GM18870 (cell line): ENCODE measurements around the gene METTL13.

Source experiments
- ATAC-seq: cut with Tn5 transposase; IDR thresholded peaks from one replicate; pipeline ENCODE4 v1.9.1; 2021; ENCODE audit warnings: moderate library complexity; ENCODE audit not compliant: unreplicated experiment

The METTL13 gene, protein sequence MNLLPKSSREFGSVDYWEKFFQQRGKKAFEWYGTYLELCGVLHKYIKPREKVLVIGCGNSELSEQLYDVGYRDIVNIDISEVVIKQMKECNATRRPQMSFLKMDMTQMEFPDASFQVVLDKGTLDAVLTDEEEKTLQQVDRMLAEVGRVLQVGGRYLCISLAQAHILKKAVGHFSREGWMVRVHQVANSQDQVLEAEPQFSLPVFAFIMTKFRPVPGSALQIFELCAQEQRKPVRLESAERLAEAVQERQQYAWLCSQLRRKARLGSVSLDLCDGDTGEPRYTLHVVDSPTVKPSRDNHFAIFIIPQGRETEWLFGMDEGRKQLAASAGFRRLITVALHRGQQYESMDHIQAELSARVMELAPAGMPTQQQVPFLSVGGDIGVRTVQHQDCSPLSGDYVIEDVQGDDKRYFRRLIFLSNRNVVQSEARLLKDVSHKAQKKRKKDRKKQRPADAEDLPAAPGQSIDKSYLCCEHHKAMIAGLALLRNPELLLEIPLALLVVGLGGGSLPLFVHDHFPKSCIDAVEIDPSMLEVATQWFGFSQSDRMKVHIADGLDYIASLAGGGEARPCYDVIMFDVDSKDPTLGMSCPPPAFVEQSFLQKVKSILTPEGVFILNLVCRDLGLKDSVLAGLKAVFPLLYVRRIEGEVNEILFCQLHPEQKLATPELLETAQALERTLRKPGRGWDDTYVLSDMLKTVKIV

DNA sequence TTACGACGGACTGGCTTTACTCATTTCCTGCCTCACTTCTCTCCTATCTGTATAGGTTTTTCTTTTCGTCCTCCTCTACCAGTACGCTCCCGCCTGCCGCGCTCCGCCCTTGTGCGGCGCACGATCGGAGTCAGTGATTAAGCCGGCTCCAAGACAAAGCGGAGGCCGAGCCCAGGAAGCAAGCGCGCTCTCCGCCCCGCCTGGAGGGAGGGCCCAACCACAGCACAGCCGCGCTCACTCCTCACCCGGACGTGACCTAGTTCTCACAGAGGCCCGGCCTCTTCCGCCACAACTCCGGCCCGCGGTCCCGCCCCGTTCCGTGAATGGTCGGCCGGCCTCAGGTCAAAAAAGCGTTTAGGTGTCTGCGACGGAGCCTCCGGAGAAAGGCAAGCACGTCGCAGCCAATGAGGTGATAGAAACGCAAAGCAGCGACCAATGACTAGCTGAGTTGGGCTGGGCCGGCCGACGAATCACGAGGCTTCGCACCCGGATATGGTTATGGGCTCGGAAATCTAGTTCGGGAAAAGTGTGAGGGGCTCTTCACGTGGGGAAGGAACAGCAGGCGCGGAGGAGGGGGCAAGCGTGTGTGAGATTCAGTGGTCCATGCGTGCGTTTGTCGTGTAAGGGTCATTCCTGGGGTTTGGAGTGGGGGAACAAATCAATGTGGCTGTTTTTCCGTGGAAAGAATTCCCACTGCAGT is at the start of gene METTL13:
METTL13 (plus strand) TSS at position 485 of the 700 bp plus-strand sequence. CDS start 308 bp downstream, outside the sequence.
- ATAC-seq: peak; percentile 93

DNA sequence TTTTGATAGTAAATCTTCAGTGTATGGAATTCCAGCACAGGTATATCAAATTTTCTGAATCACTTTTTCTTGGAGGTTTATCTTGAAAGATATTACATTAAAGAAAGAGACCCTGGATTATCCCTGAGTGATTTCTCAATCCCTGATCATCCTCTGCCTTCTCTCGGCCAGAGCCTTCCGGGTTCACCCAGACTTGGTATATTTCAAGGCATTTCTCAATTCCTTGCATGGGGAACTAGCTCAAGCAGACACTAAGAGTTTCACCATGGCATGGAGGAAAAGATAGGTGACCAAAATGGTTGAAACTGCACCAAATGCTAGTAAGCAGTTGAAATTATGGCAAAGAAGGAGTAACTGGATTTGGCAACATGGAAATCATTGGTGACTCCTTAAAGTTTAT is 45.3 kb upstream of the METTL13 start:
- ATAC-seq: no peak

DNA sequence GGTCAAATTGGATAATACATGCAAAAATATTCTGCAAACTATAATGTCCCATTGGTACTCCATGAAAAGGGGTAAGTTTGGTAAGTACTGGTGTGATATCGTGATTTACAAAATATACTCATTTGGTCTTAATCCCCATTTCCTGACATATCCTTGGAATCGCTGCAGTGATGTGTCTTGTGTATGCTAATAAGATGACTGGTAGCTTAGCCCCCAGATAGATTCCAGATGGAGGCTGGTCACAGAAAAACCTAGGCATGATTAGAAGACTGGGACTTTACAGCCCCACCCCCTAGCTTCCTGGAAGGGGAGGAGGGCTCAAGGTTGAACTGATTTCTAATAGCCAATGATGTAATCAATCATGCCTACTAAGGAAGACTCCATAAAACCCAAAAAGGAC is 42.5 kb upstream of the METTL13 start:
- no peak for ATAC-seq

DNA sequence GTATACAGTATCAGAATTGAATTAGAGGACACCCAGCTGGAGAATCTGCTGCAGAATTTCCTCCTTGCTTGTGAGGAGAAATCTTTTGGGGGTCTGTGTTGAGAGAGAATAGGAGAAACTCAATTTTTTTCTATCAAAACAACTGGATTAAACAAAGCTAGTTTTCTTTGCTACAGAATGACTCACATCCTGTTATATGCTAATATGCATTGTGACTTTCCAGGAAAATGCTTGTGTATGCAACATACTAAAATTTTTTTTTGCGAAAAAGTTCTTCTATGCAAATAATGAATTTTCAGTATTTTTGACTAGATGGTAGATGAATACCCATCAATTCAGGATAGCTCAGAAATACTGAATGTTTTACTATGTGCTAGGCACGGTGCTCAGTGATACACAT is 41.8 kb upstream of the METTL13 start:
- no peak for ATAC-seq

DNA sequence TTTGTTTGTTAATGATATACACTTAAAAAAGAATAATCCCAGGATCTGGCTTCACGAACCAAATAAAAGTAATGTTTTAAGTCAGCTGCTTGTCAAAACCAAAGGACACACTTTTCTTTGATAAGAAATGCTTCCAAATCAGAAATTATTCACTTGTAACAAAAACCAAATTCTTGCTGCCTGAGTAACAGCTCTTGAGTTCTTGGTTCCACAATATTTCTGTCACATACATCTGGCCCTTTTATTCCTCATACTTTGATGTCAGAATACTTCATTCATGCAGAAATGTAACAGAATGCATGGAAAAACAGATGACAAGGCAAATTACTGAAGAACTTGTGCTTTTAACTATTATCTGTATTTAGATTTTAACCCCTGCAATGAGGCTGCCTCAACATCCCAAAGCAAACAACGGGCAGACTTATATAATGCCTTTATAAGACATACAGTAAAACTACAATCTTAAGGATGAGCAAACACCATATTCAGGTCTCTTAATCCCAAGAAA is 41.0 kb upstream of the METTL13 start:
- ATAC-seq: no peak

DNA sequence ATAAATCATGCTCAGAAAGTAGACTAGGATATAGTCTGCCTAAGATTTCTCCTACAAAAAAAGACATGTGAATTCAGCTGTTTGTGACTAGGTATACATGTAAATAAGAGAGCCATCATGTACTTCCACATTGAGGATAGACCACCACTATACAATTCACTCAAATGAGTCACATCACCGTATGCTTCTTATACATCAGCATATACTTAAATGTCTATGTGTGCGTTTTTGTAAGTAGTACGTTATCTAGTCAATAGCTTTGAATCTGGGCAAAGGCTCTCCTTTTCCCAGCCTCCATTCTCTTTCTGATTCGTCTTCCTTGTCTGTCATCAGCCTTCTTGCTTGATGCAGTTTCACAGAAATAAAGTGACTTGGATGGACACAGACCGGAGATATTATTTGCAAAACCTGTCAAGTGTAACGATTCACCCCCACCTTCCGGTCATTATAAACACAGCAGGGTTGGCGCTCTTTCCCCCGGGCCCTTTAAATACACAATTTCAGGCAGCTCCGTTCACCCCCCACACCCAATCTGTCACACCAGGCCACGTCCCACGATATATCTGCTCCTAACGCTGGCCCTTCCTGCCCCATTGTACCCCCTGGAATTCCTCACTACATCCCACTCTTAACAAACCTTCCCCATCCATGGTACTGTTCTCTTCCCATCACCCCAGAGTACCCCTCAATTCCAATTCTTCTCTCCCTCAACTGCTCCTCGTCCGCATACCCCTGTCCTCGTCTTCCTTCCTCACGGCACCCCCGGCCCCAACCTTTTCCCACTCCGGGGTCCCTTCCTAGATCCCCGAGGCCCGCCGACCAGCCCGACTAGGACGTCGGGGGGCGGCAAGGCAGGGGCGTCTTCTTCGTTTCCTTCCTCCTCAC is 40.2 kb upstream of the METTL13 start:
- no peak for ATAC-seq

DNA sequence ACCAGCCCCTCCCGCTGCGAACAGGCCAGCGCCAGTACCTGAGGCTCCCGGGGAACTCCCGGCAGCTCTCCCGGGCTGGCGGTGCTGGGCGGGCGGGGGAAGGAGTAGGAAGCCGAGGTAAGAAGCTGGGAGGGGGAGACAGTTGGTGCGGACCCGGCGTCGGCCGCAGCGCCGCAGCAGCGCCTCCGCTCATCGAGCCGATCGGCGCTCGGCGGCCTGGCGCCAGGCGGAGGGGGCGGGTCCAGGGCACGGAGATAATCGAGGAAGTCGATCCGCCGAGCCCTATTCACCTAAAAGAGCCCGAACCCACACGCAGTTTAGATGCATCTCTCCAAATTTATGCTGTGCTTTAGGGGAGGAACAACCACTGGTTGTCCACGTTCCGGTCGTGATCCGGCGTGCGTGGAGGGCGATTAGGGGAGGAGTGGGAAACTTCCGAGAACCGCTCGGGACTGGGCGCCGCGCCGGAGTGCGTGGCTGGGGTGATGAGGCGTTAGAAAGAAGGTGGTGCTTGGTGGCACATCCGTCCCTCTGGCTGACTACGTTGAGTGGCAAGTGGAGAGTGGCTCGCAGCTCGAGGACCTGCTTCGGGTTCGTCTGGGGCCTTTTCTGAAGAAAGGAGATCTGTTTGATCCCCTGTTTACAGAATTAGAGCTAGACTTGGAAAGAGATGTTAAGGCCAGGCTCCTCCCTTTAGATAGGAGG is 39.4 kb upstream of the METTL13 start, which contains the start of gene VAMP4:
VAMP4 (minus strand) TSS at position 194 of the 705 bp plus-strand sequence. CDS start 3,651 bp downstream, outside the sequence.
- ATAC-seq: peak; percentile 91

DNA sequence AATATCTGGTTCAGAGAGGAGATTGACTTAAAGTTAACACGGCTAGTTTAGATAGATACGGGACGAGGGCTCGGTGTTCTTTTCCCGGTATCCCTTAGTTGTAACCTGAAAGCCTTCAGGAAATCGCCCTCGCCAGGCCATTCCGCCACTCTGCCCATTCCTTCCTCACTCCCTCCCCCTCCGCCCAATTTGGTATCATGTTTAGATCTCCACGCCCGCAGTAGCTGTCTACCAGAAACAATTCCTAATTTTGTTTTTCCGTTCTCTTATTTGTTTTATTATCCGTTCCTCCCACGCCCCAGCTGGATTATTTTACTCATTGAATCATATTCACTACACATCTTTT is 38.9 kb upstream of the METTL13 start:
- ATAC-seq: no peak

DNA sequence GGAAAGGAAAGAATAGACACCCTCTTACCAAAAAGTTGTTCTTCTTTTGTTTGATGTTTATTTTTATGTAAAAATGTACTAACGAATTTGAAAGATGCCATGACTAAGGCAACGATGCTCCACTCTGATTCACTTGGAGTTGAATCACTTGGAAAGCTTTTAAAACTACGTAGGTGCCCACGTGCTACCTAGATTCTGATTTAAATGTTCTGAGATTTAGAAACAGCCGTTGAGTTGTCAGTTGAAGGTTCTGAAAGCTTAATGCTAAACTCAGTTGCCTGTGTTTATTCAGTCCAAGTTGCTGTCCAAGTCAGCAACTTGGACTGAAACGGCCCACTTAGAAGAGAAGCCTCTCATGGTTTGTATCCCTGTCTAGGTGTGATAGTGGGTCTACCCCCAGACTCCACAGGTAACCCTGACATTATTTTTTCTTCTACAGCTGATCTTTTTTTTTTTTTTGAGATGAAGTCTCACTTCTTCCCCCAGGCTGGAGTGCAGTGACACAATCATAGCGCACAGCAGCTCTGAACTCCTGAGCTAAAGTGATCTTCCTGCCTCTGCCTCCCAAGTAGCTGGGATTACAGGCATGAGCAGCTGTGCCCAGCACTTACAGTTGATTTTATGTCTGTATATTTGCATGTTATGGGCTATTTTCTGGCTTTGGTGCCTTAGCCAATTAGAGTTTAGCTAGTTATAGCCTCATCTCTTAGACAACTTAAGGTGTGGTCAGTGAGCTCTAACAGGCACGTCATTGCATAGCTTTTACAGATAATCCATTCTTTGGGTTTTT is 38.2 kb upstream of the METTL13 start:
- no peak for ATAC-seq

DNA sequence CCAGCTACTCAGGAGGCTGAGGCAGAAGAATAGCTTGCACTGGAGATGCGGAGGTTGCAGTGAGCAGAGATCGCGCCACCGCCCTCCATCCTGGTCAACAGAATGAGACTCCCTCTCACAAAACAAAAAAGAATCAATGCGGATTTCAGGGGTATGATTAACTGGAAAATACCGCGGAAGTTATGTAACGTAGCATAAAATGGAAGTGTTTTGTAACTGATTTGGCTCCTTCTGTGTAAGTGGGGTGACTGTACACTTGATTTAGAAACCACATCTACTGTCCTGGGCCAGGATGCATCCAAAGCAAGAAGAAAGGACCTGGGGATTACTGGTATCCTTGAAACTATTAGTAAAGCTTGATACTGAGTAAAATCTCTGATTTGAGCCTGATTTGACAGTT is 36.5 kb upstream of the METTL13 start:
- no peak for ATAC-seq

DNA sequence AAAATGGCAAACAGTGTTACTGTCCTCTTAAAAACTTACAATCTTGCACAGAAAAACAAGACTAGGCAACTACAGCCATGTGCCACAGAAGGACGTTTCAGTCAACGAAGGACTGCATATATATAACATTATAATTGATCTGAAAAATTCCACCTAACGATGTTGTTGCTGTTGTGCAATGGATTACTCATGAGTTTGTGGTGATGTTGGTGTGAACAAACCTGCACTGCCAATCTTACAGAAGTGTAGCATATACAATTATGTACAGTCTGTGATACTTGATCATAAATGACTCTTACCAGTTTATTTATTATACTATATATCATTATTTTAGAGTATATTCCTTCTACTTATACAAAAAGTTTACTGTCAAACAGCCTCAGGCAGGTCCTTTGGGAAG is 32.8 kb upstream of the METTL13 start:
- no peak for ATAC-seq

DNA sequence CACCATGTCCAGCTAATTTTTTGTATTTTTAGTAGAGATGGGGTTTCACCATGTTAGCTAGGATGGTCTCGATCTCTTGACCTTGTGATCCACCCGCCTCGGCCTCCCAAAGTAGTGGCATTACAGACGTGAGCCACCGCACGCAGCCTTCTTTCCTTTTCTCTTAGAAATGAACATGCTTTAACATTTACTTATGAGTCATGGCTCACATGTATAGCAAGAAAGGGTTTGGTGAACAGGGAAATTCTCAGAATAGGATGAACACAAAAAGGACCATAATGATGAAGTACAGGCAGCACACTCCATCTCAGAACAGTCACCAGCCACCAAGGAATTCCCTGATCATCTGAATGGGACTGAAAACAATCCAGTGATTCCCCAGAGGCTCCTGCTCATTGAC is 30.2 kb upstream of the METTL13 start:
- no peak for ATAC-seq

DNA sequence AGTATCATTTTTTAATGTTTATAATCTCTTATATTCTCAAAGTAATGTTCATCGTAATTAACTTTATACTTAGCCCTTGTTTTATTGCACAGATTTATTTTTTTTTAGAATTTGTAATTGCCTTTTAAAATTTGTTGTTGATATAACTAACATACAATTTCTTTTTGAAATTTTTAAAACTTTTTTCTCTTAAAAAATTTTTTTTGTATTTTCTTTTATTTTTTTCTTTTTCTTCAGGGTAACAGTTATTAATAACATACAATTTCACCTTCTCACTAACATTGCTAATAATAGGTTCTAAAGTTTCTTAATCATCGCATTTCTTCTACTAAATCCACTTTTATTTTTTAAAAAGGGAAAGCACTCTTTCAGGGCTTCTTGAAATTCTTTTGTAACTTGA is 28.3 kb upstream of the METTL13 start:
- no peak for ATAC-seq

DNA sequence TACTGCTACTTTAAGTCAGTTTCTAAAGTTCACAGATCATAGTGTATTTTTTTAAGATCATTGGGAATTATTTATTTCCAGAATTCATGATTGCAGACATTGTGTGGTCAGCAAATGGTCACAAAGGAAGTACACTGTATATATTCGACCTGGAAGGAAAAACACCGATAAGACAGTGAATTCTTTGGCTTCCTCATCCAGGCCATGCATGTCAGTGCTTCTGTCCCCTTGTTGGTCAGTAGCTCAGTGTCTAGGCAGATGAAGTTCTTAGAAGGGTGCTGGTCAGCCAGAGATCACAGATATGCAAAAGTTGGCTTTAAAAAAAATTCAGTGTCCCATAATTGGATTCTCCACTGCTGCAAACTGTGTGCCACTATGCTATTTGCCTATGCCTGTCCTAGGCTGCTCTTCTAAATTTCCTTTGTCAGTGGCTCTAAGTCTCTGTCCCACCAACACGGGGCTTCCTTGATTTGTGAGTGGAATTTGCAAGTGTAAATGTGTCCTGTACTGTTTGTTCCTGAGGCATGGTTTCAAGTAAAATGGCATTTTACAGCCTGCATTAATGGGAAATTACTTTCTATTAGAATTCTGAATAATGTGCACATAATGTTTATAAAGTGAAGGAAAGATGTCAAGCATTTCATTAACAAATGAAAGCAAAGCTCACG is 27.6 kb upstream of the METTL13 start:
- no peak for ATAC-seq

DNA sequence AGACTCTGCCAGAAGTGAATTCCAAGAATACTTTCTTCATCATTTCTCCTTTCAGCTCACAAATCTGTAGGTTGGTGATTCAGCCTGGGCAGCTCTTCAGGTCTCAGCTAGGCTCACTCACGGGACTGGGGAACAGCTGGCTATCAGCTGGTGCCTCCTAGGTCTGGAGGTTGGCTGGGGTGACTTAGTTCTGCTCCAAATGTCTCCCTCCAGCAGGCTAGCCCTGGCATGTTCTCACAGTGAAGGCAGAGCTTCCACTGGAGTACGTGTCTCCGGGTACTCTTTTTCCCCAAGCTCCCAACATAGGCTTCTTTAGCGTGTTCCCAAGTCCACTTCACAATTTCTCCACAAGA is 27.1 kb upstream of the METTL13 start:
- no peak for ATAC-seq

DNA sequence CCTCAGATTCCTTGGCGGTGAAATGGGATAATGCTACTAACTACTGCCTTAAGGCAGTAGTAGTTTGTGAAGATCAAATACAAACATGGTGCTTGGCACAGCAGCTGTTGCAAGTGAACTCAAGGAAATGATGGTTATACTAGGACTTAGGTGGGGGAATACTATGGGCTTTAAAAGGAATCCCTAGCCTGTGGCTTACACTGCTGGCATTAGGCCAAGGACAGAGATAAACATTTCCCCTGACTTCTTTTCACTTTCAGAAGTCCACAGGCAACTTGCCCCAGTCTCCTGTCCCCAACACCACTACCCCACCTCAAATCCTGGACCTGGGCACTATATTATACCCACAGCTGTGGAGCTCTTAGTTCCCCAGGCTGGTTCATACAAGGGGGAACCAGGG is 26.5 kb upstream of the METTL13 start:
- no peak for ATAC-seq

DNA sequence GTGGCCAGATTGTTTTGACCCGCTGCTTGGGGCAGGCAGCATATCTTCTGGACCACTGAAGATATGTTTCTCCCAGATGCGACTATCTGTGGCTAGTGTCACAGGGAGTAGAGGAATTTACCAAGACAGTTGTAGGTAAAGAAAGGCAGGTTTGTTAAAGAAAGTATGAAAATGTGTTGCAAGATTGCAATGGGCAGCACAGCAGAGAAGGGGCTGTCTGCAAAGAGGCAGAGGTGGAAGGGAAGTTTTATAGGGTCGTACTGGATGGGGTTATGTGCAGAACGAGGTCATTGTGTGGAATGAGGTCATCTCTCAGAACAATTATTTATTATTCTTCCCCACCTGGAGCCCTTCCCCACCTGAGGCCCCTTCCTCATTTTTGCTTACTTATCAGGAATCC is 24.6 kb upstream of the METTL13 start:
- ATAC-seq: no peak

DNA sequence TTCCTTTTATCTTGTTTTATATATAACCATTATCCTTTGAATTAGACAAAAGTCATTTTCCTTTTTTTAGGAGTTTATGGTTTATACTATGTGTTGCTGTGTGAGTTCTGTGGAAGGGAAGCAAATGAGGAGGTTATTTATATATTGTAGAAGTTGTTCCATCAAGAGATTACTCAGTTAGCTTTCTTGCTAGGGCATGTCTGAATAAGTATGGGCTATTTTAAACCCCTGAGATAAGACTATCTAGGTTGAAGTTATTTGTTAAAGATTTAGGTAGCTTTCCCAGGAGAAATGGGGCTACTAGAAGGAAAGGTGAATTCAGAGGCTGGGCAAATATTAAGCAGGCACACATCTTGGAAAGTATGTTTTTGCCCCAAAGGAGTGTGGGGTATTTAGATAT is 23.4 kb upstream of the METTL13 start:
- ATAC-seq: no peak

DNA sequence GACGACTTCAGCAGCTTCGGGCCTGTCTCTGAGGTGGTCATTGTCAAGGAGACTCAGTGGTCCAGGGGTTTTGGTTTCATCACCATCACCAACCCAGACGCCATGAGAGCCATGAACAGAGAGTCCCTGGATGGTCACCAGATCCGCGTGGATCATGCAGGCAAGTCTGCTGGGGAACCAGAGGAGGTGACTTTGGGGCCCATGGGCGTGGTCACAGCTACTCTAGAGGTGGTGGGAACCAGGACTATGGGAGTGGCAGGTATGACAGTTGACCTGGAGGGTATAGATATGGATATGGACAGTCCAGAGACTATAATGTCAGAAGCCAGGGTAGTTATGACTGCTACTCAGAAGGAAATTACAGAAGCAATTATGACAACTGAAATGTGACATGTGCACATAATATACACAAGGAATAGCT is 19.3 kb upstream of the METTL13 start:
- no peak for ATAC-seq
